SK-N-SH (cell line): ENCODE results near the gene OR8A1.

Experiments
- CHD2 ChIP-seq: fragments of 150-350 bp; IDR thresholded peaks from 2 replicates; pipeline ENCODE4 v1.6.1; 2018; ENCODE audit warnings: low read length; ENCODE audit not compliant: partially characterized antibody
- CTCF ChIP-seq: fragments of 200-600 bp; sonication (generic); IDR thresholded peaks from 2 replicates; pipeline ENCODE4 v1.6.1; 2017; ENCODE audit warnings: antibody characterized with exemption, mild to moderate bottlenecking, moderate library complexity
- EZH2phosphoT487 ChIP-seq: fragments of 200-600 bp; sonication (generic); IDR thresholded peaks from 2 replicates; pipeline ENCODE4 v1.6.1; 2017; ENCODE audit warnings: low read depth, mixed run types, mild to moderate bottlenecking, antibody characterized with exemption, moderate library complexity, borderline replicate concordance
- FOXM1 ChIP-seq: IDR thresholded peaks from 2 replicates; pipeline ENCODE4 v1.4.0; 2012; ENCODE audit warnings: low read depth, mild to moderate bottlenecking
- GABPA ChIP-seq: IDR thresholded peaks from 2 replicates; pipeline ENCODE4 v1.4.0; 2012; ENCODE audit warnings: low read depth, mild to moderate bottlenecking
- MAX ChIP-seq: IDR thresholded peaks from 2 replicates; pipeline ENCODE4 v1.4.0; 2012; ENCODE audit warnings: low read depth
- PBX3 ChIP-seq: IDR thresholded peaks from 2 replicates; pipeline ENCODE4; 2012
- RCOR1 ChIP-seq: fragments of 150-350 bp; IDR thresholded peaks from 2 replicates; pipeline ENCODE4 v1.6.1; 2017; ENCODE audit warnings: antibody characterized with exemption, low read length
- SMC3 ChIP-seq: IDR thresholded peaks from 2 replicates; pipeline ENCODE4 v1.6.1; 2012; ENCODE audit warnings: low read depth, low read length, improper control_type of control experiment
- TCF12 ChIP-seq: IDR thresholded peaks from 2 replicates; pipeline ENCODE4 v1.4.0; 2012
- USF2 ChIP-seq: fragments of 150-350 bp; IDR thresholded peaks from 2 replicates; pipeline ENCODE4 v1.6.1; 2017; ENCODE audit warnings: antibody characterized with exemption, low read length, low read depth, borderline replicate concordance

GRCh38 chr11:124600621-124601320 is 31.0 kb downstream of the OR8A1 start:
- TF ChIP-seq CTCF: no peak
- TF ChIP-seq SMC3: no peak
- no peak for TF ChIP-seq CHD2
- no peak for TF ChIP-seq PBX3
- no peak for TF ChIP-seq RCOR1
- no peak for TF ChIP-seq TCF12
- TF ChIP-seq USF2: no peak
- TF ChIP-seq FOXM1: no peak
- no peak for TF ChIP-seq GABPA
- no peak for TF ChIP-seq EZH2phosphoT487
- TF ChIP-seq MAX: no peak
